K562 (cell line): Measurements from ENCODE around the gene XKR7. TPM values are rescaled to one million over a fixed set of nuclear protein-coding genes. Genes with fewer than 3 reads are reported as not detected.

Experiments used
- ATAC-seq: fragments of 200-7000 bp; cut with Tn5 transposase; 3 replicates; pipeline ENCODE4 v1.9.1; 2020; ENCODE audit warnings: moderate library complexity
- BruUV-seq: library from RNA; stranded (reverse); fragments of 400-500 nt; replicated peaks from 2 replicates; lab custom pipeline; 2021; lab: Mats Ljungman, UMichigan
- CTCF ChIA-PET: fragments of 300-600 bp; formaldehyde crosslinking; extraction: SDS; loops from one replicate; lab custom pipeline; 2021; ENCODE audit warnings: low intra/inter-chr PET ratio; lab: Yijun Ruan, JAX
- POLR2A ChIA-PET: fragments of 300-600, 350-650 bp; sonication (Branson Sonifier 250); formaldehyde crosslinking; extraction: SDS; loops from one replicate; lab custom pipeline; 2021; ENCODE audit warnings: antibody characterized with exemption, inconsistent platforms; lab: Yijun Ruan, JAX
- DNase-seq, 4 experiments: peaks; one replicate each; pipeline versions ENCODE4 v3.0.0 to v3.0.0-alpha.2; 2011 to 2018; ENCODE audit warnings: low spot score in 3 of 4, mixed read lengths in 3 of 4; ENCODE audit errors: extremely low read depth in 1 of 4
- FAIRE-seq: peaks from 2 replicates; lab custom pipeline; 2011; peaks lifted over from hg19 to GRCh38; lab: Jason Lieb, UNC
- H2AFZ ChIP-seq: 2 replicates; pipeline ENCODE4 v1.6.0; 2011; ENCODE audit warnings: low read depth, low read length, control low read depth, inconsistent platforms
- H3K27ac ChIP-seq: fragments of 200-600 bp; 3 replicates; pipeline ENCODE4 v1.8.0; 2011; ENCODE audit warnings: low read depth, mild to moderate bottlenecking, control low read depth, inconsistent platforms, low read length, moderate library complexity, mixed read lengths; ENCODE audit errors: extremely low read depth
- H3K27me3 ChIP-seq, 2 experiments: fragments of 300-600 bp in 1 of 2; 2 replicates in 1 of 2; 3 replicates in 1 of 2; pipeline versions ENCODE4 v1.6.0 to v1.8.0; 2011; ENCODE audit warnings: inconsistent platforms in 2 of 2, low read length in 2 of 2, mild to moderate bottlenecking in 1 of 2, mixed read lengths in 1 of 2, moderate library complexity in 1 of 2; ENCODE audit not compliant: control insufficient read depth in 2 of 2, insufficient read depth in 2 of 2
- H3K36me3 ChIP-seq: fragments of 300-600 bp; 3 replicates; pipeline ENCODE4 v1.8.0; 2011; ENCODE audit warnings: mild to moderate bottlenecking, low read length, inconsistent platforms; ENCODE audit not compliant: control insufficient read depth, insufficient read depth
- H3K4me1 ChIP-seq, 2 experiments: fragments of 200-600 bp in 1 of 2; replicated peaks in 1 of 2; 2 replicates in 1 of 2; 3 replicates in 1 of 2; pipeline versions ENCODE4 v1.5.1 to v1.8.0; 2011; ENCODE audit warnings: inconsistent platforms in 2 of 2, low read length in 2 of 2, mild to moderate bottlenecking in 1 of 2, mixed read lengths in 1 of 2, moderate library complexity in 1 of 2; ENCODE audit not compliant: control insufficient read depth in 2 of 2, insufficient read depth in 2 of 2
- H3K4me2 ChIP-seq: 2 replicates; pipeline ENCODE4 v1.6.1; 2011; ENCODE audit warnings: low read length, control low read depth, inconsistent platforms, mixed read lengths; ENCODE audit not compliant: insufficient read depth
- H3K4me3 ChIP-seq: fragments of 200-600 bp; sonication (generic), shearing (Covaris generic); 2 replicates; pipeline ENCODE4 v1.5.1; 2016; ENCODE audit warnings: control low read depth, inconsistent platforms
- H3K79me2 ChIP-seq: fragments of 200-600 bp; 3 replicates; pipeline ENCODE4 v1.8.0; 2011; ENCODE audit warnings: low read length, inconsistent platforms; ENCODE audit not compliant: control insufficient read depth, insufficient read depth
- H3K9ac ChIP-seq, 2 experiments: 2 replicates each; pipeline versions ENCODE4 v1.6.0 to v1.6.1; 2011; ENCODE audit warnings: low read depth in 2 of 2, low read length in 2 of 2, control low read depth in 1 of 2, inconsistent platforms in 1 of 2, mild to moderate bottlenecking in 1 of 2, mixed read lengths in 1 of 2; ENCODE audit not compliant: insufficient read depth in 1 of 2
- H3K9me1 ChIP-seq: one replicate; pipeline ENCODE4 v1.6.0; 2011; ENCODE audit warnings: inconsistent platforms, mild to moderate bottlenecking, low read length, moderate library complexity; ENCODE audit not compliant: control insufficient read depth, insufficient read depth
- H3K9me3 ChIP-seq: replicated peaks from 2 replicates; pipeline ENCODE4 v1.5.1; 2011; ENCODE audit warnings: low read depth, low read length, inconsistent platforms; ENCODE audit not compliant: control insufficient read depth, insufficient read depth
- H4K20me1 ChIP-seq: replicated peaks from 2 replicates; pipeline ENCODE4 v1.6.1; 2011; ENCODE audit warnings: low read length, inconsistent platforms, mixed read lengths; ENCODE audit not compliant: control insufficient read depth, insufficient read depth
- ESRRA ChIP-seq: fragments of 450-650 bp; IDR thresholded peaks from 2 replicates; pipeline ENCODE4 v1.6.1; 2014; ENCODE audit warnings: low read depth, mild to moderate bottlenecking, moderate library complexity, borderline replicate concordance
- SP1 ChIP-seq: sonication (generic); formaldehyde crosslinking; IDR thresholded peaks from 2 replicates; pipeline ENCODE4 v1.8.1; 2022; ENCODE audit warnings: mild to moderate bottlenecking, missing genetic modification reagents
- ZC3H8 ChIP-seq: fragments of 450-650 bp; IDR thresholded peaks from 2 replicates; pipeline ENCODE4 v1.6.1; 2017
- WGBS: fragments of 100-300 bp; shearing (Covaris generic); methylation state at CpG from one replicate; pipeline ENCODE4 v1.1.6; 2016; ENCODE audit warnings: low coverage, mixed read lengths; ENCODE audit not compliant: insufficient coverage; ENCODE audit errors: missing lambda C conversion rate; 5-methylcytosine and 5-hydroxymethylcytosine counted together
- in situ Hi-C: fragments of 300-500 bp; cut with MboI; formaldehyde crosslinking; loops from 4 replicates; pipeline ENCODE4 v1.15.0; 2018; ENCODE audit warnings: inconsistent platforms, mixed read lengths
- intact Hi-C: fragments of 100-400 bp; cut with micrococcal nuclease; formaldehyde crosslinking; loops from 2 replicates; pipeline ENCODE4 v1.14.2; 2022
- polyA plus RNA-seq, 8 experiments: library from polyadenylated mRNA; depleted of rRNA in 4 of 8; stranded (reverse) in 5 of 8; unstranded in 3 of 8; fragments of >200 nt; fragmentation: Nextera tagmentation in 2 of 8; fragmentation: Illumina TruSeq in 1 of 8; extraction: Ambion mirVana in 2 of 8; extraction: Trizol in 1 of 8; gene quantifications; 2 replicates each; pipeline versions ENCODE4 v1.2.1 to v1.2.3, GENCODE V29; 2011 to 2014; ENCODE audit warnings: inconsistent platforms in 1 of 8, missing spikeins in 1 of 8
- total RNA-seq, 7 experiments: library from RNA; depleted of rRNA in 6 of 7; stranded (reverse); fragments of >200 nt in 6 of 7; fragmentation: Illumina TruSeq in 2 of 7; extraction: Trizol in 2 of 7; gene quantifications; 2 replicates each; pipeline versions ENCODE4 v1.2.1 to v1.2.3, GENCODE V29; 2011 to 2021; ENCODE audit warnings: low replicate concordance in 1 of 7
- TF ChIP-seq, protein P1 (sequence below): IDR thresholded peaks from 2 replicates; pipeline ENCODE4 v1.6.1; 2014; ENCODE audit warnings: antibody characterized with exemption

Gene XKR7
- total and polyA plus RNA-seq, 9 of the 15 experiments (the other 6 are each of a cell fraction or from before 2014, with no cell fraction given): 0.02 TPM; not detected in 8

GRCh38 chr20:32035426-32035779 lies 67.5 kb downstream of the XKR7 start:
- H3K4me2 ChIP-seq: no peak overlapping the region
- CTCF ChIA-PET: no interaction called here
- no peak overlapping the region for H3K27ac ChIP-seq
- H3K79me2 ChIP-seq: no peaks in the 10 kb centered on the region
- no peaks in the 10 kb centered on the region for H3K36me3 ChIP-seq
- TF ChIP-seq ESRRA (peak; percentile 81), SP1 (CRISPR knock-in tag) (no peak), ZC3H8 (no peak)
- TF ChIP-seq, protein P1, sequence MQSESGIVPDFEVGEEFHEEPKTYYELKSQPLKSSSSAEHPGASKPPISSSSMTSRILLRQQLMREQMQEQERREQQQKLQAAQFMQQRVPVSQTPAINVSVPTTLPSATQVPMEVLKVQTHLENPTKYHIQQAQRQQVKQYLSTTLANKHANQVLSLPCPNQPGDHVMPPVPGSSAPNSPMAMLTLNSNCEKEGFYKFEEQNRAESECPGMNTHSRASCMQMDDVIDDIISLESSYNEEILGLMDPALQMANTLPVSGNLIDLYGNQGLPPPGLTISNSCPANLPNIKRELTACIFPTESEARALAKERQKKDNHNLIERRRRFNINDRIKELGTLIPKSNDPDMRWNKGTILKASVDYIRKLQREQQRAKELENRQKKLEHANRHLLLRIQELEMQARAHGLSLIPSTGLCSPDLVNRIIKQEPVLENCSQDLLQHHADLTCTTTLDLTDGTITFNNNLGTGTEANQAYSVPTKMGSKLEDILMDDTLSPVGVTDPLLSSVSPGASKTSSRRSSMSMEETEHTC: no peak
- FAIRE-seq (no peak), ATAC-seq (no peak), DNase-seq (no peak)
- POLR2A ChIA-PET: interaction anchor here (0.7 to 1.0 kb wide), 2 partner anchors 22 to 30 kb away, joined by 3 read pairs; no protein-coding TSS in a partner anchor
- H2AFZ ChIP-seq: no peak overlapping the region
- H3K9ac ChIP-seq: no peak overlapping the region
- H3K9me1 ChIP-seq: no peaks in the 10 kb centered on the region
- no peak overlapping the region for H3K4me3 ChIP-seq
- WGBS: 18% methylated on average over 8 of the region's 8 CpGs
- H3K9me3 ChIP-seq: no peaks in the 10 kb centered on the region; the same call in 1 of the 2 replicates
- H3K27me3 ChIP-seq: peaks cover 6 to 25% of the 10 kb centered on the region in 2 experiments; a peak in 4 of 5 replicates
- in situ Hi-C loops: no loop called here
- no peaks in the 10 kb centered on the region for H4K20me1 ChIP-seq
- BruUV-seq: no TSS peak
- intact Hi-C loops: loop anchor here (10.0 kb wide), 1 partner anchor 211 kb away; no protein-coding TSS in a partner anchor
- H3K4me1 ChIP-seq: peaks cover 11 to 12% of the 10 kb centered on the region in 2 experiments; a peak in 4 of 5 replicates
